Measurements from ENCODE around the gene MEF2D.

Gene MEF2D

DNA sequence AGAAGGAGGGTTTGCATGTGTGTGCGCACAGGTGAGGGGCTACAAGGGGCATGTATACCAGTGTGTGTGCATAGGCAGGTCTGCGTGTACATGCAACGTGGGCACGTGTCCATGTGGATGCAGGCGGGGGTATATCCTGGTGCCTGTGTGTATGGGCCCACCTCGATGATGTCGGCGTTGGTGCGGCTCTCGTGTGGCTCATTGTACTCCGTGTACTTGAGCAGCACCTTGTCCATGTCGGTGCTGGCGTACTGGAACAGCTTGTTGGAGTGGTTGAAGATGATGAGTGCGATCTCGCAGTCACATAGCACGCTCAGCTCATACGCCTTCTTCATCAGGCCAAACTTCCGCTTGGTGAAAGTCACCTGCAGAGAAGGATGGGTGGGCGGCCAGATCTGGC, 18.3 kb downstream of the MEF2D start:
- TF ChIP-seq CTCF (IDR thresholded peaks at IDR 0.05; ENCODE audit: insufficient read depth, missing control alignments) = no peak
- no peak for FAIRE-seq
- DNase-seq (ENCODE audit: insufficient read length, low spot score) = no peak

- FAIRE-seq (no peak), DNase-seq (ENCODE audit: insufficient read length, low spot score) (no peak)
- no peak for TF ChIP-seq CTCF (IDR thresholded peaks at IDR 0.05; ENCODE audit: insufficient read depth, missing control alignments)
Measured at GRCh38 chr1:156481527-156481926, 19.0 kb downstream of the MEF2D start.

DNA sequence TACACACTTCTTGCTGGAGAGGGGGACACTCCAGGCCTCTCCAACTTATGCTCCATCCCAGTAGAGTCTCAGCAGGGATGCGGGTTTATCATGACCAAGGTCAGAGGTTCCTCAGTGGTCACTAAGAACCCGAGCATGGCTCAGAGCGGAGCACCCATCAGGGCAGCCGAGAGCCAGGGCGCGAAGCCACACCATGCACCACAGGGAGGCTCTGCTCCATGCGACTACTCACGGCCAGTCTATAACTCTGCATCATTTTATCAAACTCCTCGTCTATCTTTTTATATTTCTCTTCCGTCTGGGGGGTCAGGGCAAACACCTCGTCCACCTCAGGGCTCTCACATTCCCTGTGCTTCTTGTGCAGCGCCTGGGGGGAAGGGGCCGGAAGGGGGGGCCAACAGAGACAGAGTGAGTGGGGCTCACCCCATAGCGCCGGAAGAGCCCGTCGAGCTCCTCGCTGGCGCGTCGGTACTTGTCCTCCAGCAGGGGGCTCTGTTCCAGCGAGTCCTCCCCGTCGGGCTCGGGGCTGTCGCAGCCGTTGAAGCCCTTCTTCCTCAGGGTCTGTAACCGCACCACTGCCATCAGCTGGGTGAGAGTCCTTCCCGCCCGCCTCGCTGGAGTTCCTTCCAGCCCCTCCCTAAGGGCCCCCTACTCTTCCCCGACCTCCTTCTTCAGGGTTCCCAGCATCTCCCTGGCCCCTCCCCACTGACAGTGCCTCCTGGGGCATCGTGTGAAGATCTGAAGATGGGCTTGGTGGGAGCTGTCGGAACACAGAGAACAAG, 20.0 kb downstream of the MEF2D start:
- FAIRE-seq (no peak), DNase-seq (ENCODE audit: insufficient read length, low spot score) (peak; percentile 95)
- peak; percentile 70 for TF ChIP-seq CTCF (IDR thresholded peaks at IDR 0.05; ENCODE audit: insufficient read depth, missing control alignments)

GRCh38 chr1:156480016-156480370, 20.6 kb downstream of the MEF2D start:
- FAIRE-seq (no peak), DNase-seq (ENCODE audit: insufficient read length, low spot score) (no peak)
- TF ChIP-seq CTCF (IDR thresholded peaks at IDR 0.05; ENCODE audit: insufficient read depth, missing control alignments) = no peak

GRCh38 chr1:156479093-156480015, 21.2 kb downstream of the MEF2D start:
- TF ChIP-seq CTCF (IDR thresholded peaks at IDR 0.05; ENCODE audit: insufficient read depth, missing control alignments) = no peak
- no peak for FAIRE-seq
- no peak for DNase-seq (ENCODE audit: insufficient read length, low spot score)

DNA sequence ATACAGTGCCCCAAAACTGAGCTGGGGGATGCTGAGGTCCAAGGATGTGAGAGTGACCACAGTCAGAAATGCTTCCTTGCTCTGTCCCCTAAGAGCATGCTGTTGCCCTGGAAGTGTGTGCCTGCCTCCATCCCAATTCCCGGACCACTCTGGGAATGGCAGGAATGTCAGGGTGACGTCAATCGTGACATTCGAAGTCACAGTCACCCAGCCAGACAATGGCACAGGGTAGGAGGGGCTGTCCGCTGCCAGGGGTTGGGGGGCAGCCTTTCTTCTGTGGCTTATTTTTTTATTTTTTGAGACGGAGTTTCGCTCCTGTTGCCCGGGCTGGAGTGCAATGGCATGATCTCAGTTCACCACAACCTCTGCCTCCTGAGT, 22.3 kb downstream of the MEF2D start:
- FAIRE-seq = no peak
- no peak for TF ChIP-seq CTCF (IDR thresholded peaks at IDR 0.05; ENCODE audit: insufficient read depth, missing control alignments)
- DNase-seq (ENCODE audit: insufficient read length, low spot score) = no peak
